Coronary artery (tissue), 2 donors: ENCODE measurements around the gene PLET1.

ENCODE experiments used
- DNase-seq: peaks from one replicate; pipeline ENCODE4 v3.0.0-alpha.2; 2017; ENCODE audit warnings: low spot score
- H3K27ac ChIP-seq, 2 donors: fragments of 200-600 bp; sonication (generic); one replicate each; pipeline ENCODE4 v1.5.1; 2016 to 2019
- H3K4me3 ChIP-seq: fragments of 200-600 bp; sonication (generic); 2 replicates; pipeline ENCODE4 v1.5.1; 2016; ENCODE audit warnings: mild to moderate bottlenecking, moderate library complexity
- TF ChIP-seq, protein P1 (sequence below): fragments of 200-600 bp; sonication (generic); IDR thresholded peaks from one replicate; pipeline ENCODE4 v1.5.1; 2019; ENCODE audit warnings: antibody characterized with exemption

PLET1 gene

DNA sequence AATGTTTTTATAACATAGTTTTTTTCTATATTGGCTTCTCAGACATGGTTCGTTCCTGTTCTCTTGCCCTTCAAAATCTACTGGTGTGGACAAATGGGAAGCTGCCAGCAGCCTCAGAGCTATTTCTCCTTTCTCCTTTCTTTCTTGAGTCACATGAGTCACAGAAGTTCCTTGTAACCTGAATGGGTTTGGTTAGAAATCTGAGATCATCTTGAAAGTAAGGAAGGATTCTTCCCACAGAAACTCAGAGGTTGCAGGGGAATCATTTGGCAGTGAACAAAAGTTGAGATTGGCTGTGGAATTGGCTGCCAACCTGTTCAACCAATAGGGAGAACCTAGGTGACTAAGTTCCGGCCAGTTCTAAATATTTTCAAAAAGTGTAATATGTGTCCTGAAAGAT, 12.5 kb downstream of the PLET1 start:
- no peak for DNase-seq

DNA sequence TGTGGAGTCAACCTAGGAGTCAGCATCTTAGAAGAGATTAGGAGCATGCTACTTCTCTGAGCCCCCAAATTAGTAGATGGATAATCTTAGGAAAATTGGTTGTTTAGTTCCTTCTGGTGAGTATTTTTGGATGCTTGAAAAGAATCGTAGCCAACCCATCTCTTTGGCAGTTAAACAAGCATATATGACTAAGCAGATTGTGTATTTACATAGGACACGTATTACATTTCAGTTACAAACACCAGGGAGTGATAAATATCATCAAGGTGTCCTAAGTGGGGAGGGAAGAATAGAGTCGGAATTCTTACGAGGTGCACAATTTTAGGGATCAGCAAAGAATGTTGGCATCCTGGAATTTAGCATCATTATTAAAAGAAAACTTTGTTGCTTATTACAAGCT, 13.5 kb downstream of the PLET1 start:
- DNase-seq: no peak
- TF ChIP-seq, protein P1, sequence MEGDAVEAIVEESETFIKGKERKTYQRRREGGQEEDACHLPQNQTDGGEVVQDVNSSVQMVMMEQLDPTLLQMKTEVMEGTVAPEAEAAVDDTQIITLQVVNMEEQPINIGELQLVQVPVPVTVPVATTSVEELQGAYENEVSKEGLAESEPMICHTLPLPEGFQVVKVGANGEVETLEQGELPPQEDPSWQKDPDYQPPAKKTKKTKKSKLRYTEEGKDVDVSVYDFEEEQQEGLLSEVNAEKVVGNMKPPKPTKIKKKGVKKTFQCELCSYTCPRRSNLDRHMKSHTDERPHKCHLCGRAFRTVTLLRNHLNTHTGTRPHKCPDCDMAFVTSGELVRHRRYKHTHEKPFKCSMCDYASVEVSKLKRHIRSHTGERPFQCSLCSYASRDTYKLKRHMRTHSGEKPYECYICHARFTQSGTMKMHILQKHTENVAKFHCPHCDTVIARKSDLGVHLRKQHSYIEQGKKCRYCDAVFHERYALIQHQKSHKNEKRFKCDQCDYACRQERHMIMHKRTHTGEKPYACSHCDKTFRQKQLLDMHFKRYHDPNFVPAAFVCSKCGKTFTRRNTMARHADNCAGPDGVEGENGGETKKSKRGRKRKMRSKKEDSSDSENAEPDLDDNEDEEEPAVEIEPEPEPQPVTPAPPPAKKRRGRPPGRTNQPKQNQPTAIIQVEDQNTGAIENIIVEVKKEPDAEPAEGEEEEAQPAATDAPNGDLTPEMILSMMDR: no peak

More for the DNA sequence above, 12.5 kb downstream of the PLET1 start:
- TF ChIP-seq, protein P1: no peak
- H3K4me3 ChIP-seq: no peak overlapping the region
- no peak overlapping the region for H3K27ac ChIP-seq

GRCh38 chr11:112241486-112241885, 19.2 kb downstream of the PLET1 start:
- no peak for DNase-seq
- Histone ChIP-seq H3K4me3 (no peak overlapping the region), H3K27ac (no peak overlapping the region)
- TF ChIP-seq, protein P1: no peak

More for the DNA sequence above, 13.5 kb downstream of the PLET1 start:
- Histone ChIP-seq H3K4me3 (no peak overlapping the region), H3K27ac (no peak overlapping the region)

GRCh38 chr11:112238041-112238440, 22.6 kb downstream of the PLET1 start:
- TF ChIP-seq, protein P1: no peak
- DNase-seq: no peak
- Histone ChIP-seq H3K27ac (no peak overlapping the region), H3K4me3 (no peak overlapping the region)

DNA sequence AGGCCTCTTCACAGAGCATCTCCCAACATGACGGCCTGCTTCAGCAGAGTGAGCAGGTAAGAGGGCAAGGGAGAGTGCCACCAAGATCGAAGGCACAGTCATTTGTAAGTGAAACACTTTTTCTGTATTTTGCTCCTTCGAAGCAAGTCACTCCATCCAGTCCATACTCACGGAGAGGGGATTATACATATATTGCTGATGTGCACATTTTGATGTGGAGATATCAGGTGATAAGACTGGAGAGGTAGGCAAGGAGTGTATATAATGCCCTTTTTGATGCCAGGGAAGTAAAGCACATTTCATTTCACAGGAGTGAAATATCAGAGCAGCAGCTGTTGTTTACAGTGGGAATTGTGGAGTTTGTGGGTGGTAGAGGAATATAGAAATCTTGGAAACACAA, 23.2 kb downstream of the PLET1 start:
- no peak for DNase-seq
- H3K4me3 ChIP-seq: no peak overlapping the region
- H3K27ac ChIP-seq: no peak overlapping the region
- TF ChIP-seq, protein P1: no peak

GRCh38 chr11:112235750-112236390, 24.8 kb downstream of the PLET1 start:
- TF ChIP-seq, protein P1: no peak
- Histone ChIP-seq H3K27ac (no peak overlapping the region), H3K4me3 (no peak overlapping the region)
- DNase-seq: no peak

DNA sequence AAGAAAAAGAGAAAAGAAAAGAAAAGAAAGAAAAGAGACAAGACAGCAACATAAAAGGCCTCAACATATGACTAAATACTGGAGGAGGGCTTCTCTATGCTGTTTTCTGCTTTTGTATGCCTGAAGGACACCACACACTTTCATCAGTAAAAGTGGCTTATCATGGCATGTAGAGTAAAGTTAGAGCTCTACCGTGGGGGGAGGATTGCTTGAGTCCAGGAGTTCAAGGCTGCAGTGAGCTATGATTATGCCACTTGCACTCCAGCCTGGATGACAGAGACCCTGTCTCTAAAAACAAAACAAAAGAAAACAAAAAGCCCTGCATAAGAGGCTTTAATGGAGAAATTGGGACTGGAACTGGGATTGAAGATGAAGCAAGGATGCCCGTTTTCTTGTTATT, 28.7 kb downstream of the PLET1 start:
- no peak for DNase-seq
- H3K4me3 ChIP-seq: no peak overlapping the region
- TF ChIP-seq, protein P1: no peak
- no peak overlapping the region for H3K27ac ChIP-seq
